Cardiac muscle cell (in vitro differentiated cells and primary cell): ENCODE measurements around the gene GPT2. TPM values are rescaled to one million over a fixed set of nuclear protein-coding genes. Genes with fewer than 3 reads are reported as not detected.

Experiments
- DNase-seq, 2 donors: peaks; one replicate each; pipeline versions ENCODE4 v3.0.0 to v3.0.0-alpha.2; 2010 to 2017; ENCODE audit warnings: low read depth in 1 of 2, low spot score in 1 of 2
- H3K27ac ChIP-seq: fragments of 200-600 bp; sonication (generic); 2 replicates; pipeline ENCODE4 v1.5.1; 2016
- H3K27me3 ChIP-seq: fragments of 200-600 bp; sonication (generic); 2 replicates; pipeline ENCODE4 v1.6.0; 2016; ENCODE audit warnings: control low read depth
- H3K36me3 ChIP-seq: fragments of 200-600 bp; sonication (generic); 2 replicates; pipeline ENCODE4 v1.5.1; 2016; ENCODE audit warnings: control low read depth
- H3K4me1 ChIP-seq: fragments of 200-600 bp; sonication (generic); 2 replicates; pipeline ENCODE4 v1.8.1; 2017; ENCODE audit warnings: low read depth, mild to moderate bottlenecking, mixed run types
- H3K4me3 ChIP-seq: fragments of 200-600 bp; sonication (generic); 2 replicates; pipeline ENCODE4 v1.5.1; 2016; ENCODE audit warnings: mild to moderate bottlenecking
- H3K9me3 ChIP-seq: fragments of 200-600 bp; sonication (generic); 2 replicates; pipeline ENCODE4 v1.5.1; 2017; ENCODE audit warnings: low read depth, mild to moderate bottlenecking, control low read depth
- polyA plus RNA-seq: library from polyadenylated mRNA; unstranded; fragments of >200 nt; fragmentation: Nextera tagmentation; extraction: Ambion mirVana; gene quantifications from 2 replicates; pipeline ENCODE4 v1.2.1, GENCODE V29; 2016
- total RNA-seq: library from RNA; depleted of rRNA; stranded (reverse); fragments of >200 nt; gene quantifications from 2 replicates; pipeline ENCODE4 v1.2.3, GENCODE V29; 2016
- TF ChIP-seq, protein P1 (sequence below): IDR thresholded peaks from 2 replicates; pipeline ENCODE4 v1.5.1; 2012; ENCODE audit warnings: low read depth, mild to moderate bottlenecking, low read length

The GPT2 gene
- total and polyA plus RNA-seq, 2 experiments from 2014 or later = 35.4 to 36.6 TPM

DNA sequence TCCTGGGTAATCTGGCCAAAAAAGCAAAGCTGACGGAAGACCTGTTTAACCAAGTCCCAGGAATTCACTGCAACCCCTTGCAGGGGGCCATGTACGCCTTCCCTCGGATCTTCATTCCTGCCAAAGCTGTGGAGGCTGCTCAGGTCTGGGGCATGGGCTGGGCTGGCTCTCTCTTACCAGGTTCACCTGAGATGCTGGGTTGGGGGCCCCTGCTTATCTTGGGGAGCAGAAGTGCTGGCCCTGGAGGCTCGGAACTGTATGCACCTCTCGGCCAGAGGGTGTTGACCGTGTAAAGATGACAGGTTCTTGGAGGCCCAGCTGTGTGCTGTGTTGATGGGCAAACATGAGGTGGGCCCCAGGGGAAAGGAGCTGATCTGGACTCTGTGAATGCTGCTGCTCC, 40.2 kb downstream of the GPT2 start:
- Histone ChIP-seq H3K27ac (no peak overlapping the region), H3K36me3 (peaks cover 36% of the 10 kb centered on the region), H3K4me1 (no peaks in the 10 kb centered on the region), H3K27me3 (no peaks in the 10 kb centered on the region), H3K9me3 (no peaks in the 10 kb centered on the region), H3K4me3 (no peak overlapping the region)
- TF ChIP-seq, protein P1, sequence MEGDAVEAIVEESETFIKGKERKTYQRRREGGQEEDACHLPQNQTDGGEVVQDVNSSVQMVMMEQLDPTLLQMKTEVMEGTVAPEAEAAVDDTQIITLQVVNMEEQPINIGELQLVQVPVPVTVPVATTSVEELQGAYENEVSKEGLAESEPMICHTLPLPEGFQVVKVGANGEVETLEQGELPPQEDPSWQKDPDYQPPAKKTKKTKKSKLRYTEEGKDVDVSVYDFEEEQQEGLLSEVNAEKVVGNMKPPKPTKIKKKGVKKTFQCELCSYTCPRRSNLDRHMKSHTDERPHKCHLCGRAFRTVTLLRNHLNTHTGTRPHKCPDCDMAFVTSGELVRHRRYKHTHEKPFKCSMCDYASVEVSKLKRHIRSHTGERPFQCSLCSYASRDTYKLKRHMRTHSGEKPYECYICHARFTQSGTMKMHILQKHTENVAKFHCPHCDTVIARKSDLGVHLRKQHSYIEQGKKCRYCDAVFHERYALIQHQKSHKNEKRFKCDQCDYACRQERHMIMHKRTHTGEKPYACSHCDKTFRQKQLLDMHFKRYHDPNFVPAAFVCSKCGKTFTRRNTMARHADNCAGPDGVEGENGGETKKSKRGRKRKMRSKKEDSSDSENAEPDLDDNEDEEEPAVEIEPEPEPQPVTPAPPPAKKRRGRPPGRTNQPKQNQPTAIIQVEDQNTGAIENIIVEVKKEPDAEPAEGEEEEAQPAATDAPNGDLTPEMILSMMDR = no peak
- DNase-seq = no peak

DNA sequence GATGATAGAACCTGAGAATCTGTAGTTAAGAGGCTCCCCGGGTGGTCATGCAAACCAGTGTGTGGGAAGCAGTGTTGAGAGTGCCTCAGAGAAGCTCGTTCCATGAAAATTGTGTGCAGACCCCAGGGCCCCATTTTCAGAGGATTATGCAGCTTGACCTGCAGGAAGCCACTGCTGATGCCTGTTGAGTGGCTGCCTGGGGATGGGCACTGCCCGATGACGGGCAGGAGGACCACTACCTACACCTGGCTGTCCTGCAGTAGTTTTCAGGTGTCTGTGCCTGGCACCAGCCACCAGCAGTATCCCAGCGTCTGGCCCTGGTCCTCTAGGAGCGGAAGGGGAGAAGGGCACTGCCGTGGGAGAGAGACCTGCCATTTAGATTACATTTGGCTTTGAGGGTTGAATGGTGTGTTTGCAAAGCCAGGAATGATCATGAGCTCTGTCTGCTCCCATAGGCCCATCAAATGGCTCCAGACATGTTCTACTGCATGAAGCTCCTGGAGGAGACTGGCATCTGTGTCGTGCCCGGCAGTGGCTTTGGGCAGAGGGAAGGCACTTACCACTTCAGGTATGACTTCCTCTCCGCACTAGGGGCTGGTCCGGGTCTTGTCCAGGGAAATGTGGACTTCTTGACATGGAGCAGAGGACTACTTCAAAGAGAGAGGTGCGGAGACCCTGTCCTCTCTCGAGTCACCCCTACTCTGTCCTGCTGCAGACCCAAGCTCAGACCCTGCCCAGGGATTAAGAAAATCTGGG, 42.5 kb downstream of the GPT2 start:
- H3K4me3 ChIP-seq = no peak overlapping the region
- peaks cover 36% of the 10 kb centered on the region for H3K36me3 ChIP-seq
- TF ChIP-seq, protein P1 = no peak
- H3K27me3 ChIP-seq = no peaks in the 10 kb centered on the region
- DNase-seq = no peak
- no peak overlapping the region for H3K27ac ChIP-seq
- H3K4me1 ChIP-seq = no peaks in the 10 kb centered on the region
- no peaks in the 10 kb centered on the region for H3K9me3 ChIP-seq

DNA sequence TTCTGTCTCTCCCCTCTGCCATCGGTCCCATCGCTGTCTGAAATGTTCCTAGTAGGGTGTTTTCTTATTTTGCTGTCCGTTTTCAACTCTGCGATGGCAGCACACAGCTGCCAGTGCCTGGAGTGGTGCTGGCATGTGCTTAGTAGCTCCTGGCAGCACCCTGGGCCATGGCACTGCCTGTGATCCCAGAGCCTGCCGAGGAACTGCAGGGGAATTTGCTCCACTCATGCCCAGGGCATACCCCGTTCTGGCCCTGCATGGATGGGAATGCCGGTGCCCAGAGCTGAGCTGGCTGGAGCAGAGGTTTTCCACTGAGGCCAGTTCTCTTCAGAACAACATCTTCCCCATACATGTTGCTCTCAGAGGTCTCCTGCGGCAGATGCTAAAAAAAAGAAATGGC, 43.1 kb downstream of the GPT2 start:
- TF ChIP-seq, protein P1 = no peak
- no peak overlapping the region for H3K4me3 ChIP-seq
- no peaks in the 10 kb centered on the region for H3K27me3 ChIP-seq
- no peak overlapping the region for H3K27ac ChIP-seq
- DNase-seq = no peak
- H3K4me1 ChIP-seq = no peaks in the 10 kb centered on the region
- H3K36me3 ChIP-seq = peaks cover 34% of the 10 kb centered on the region
- no peaks in the 10 kb centered on the region for H3K9me3 ChIP-seq

DNA sequence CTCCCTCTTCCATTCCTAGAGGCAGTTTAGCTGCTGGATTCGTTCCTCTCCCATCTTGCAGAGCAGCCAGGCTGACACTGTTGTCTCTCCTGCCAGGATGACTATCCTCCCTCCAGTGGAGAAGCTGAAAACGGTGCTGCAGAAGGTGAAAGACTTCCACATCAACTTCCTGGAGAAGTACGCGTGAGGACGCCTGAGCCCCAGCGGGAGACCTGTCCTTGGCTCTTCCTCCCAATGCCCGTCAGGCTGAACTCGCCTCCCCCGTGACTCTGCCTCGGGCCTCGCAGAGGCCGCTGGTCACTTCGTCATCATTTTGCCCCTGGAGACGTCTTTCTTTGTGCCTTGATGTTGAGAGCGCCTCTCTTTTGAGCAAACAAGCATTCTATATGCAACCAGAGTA, 44.6 kb downstream of the GPT2 start:
- no peak for DNase-seq
- Histone ChIP-seq H3K27ac (no peak overlapping the region), H3K36me3 (peaks cover 19% of the 10 kb centered on the region), H3K27me3 (no peaks in the 10 kb centered on the region), H3K9me3 (no peaks in the 10 kb centered on the region), H3K4me1 (no peaks in the 10 kb centered on the region), H3K4me3 (no peak overlapping the region)
- TF ChIP-seq, protein P1 = no peak

DNA sequence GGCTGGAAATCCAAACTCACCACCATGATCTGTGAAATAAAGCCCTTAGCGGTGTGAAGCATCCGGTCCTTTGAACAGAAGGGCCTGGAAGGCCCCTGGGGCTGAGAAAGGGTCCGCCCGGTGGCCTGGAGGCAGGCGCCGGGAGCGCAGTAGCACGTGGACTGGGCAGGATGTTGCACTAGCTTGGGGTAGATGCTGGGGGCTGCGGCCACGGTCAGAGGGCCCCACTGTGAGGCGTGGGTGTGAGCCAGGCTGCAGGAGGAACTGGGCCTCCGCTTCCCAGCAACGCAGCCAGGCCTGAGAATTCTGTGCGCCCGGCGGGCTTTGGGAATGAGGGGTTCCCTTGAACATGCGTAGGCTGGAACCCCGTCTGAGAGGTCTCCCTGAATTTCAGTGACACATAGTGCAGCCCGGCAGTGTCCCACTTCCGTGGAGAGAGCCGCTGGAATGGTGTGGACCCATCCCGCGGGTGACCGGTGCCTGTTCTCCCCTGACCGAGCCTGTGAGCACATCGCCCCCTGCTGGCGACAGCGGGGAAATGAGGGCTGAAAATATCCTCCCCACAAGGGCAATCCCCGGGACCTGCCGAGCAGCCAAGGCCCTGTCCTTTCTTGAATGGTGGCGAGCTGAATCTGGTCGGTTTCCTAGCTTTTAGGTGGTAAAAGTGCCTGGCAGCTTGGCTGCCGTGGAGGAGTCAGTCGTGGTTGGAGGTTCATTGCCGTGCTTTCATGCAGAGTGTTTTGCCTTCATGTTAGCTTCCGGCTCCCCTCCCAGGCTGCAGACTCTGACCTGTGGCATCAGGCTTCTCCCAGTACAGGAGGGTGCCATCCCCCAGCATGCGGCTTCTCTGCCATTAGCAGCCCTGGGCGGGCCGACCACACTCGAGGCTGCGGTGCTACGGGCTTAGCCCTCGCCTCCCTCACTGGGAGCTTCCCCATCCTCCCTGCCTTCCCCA, 45.5 kb downstream of the GPT2 start:
- TF ChIP-seq, protein P1 = peak; percentile 93
- Histone ChIP-seq H3K4me3 (no peak overlapping the region), H3K27ac (no peak overlapping the region), H3K4me1 (no peaks in the 10 kb centered on the region), H3K36me3 (peaks cover 12% of the 10 kb centered on the region), H3K9me3 (no peaks in the 10 kb centered on the region), H3K27me3 (no peaks in the 10 kb centered on the region)
- peak; percentile 66 to 67 for DNase-seq
